Measurements from ENCODE around the gene ZP4.
"Not testable (repeated sequence)": the region's sequence is repeated elsewhere in the genome, so short reads cannot be mapped to it uniquely, and the experiment has no call there.

Gene ZP4

GRCh38 chr1:237873487-237874211 is 17.1 kb downstream of the ZP4 start:
- DNase-seq: no peak

- DNase-seq: no peak
Observed at GRCh38 chr1:237868817-237869600, 21.7 kb downstream of the ZP4 start.

GRCh38 chr1:237867380-237867888 is 23.3 kb downstream of the ZP4 start:
- DNase-seq: no peak

GRCh38 chr1:237864338-237865244 is 26.1 kb downstream of the ZP4 start:
- DNase-seq: peak in 1 of 5 donors; percentile 6

GRCh38 chr1:237863234-237863633 is 27.5 kb downstream of the ZP4 start:
- no peak for DNase-seq

GRCh38 chr1:237861944-237862343 is 28.8 kb downstream of the ZP4 start:
- no peak for DNase-seq

- DNase-seq: no peak
Observed at GRCh38 chr1:237858992-237859391, 31.7 kb downstream of the ZP4 start.

- DNase-seq: no peak
Observed at GRCh38 chr1:237857455-237857854, 33.3 kb downstream of the ZP4 start.

GRCh38 chr1:237852342-237852741 is 38.4 kb downstream of the ZP4 start:
- no peak for DNase-seq

- peak in 1 of 5 donors; percentile 5 for DNase-seq
Observed at GRCh38 chr1:237851210-237851845, 39.4 kb downstream of the ZP4 start.

- DNase-seq: not testable (repeated sequence)
Observed at GRCh38 chr1:237843516-237843915, 47.2 kb downstream of the ZP4 start.

- DNase-seq: no peak
Observed at GRCh38 chr1:237841485-237841884, 49.2 kb downstream of the ZP4 start.

GRCh38 chr1:237838904-237839534 is 51.7 kb downstream of the ZP4 start:
- DNase-seq: no peak

GRCh38 chr1:237838320-237838719 is 52.4 kb downstream of the ZP4 start:
- DNase-seq: no peak

- no peak for DNase-seq
Observed at GRCh38 chr1:237834461-237834860, 56.3 kb downstream of the ZP4 start.

GRCh38 chr1:237834048-237834447 is 56.7 kb downstream of the ZP4 start:
- DNase-seq: no peak

GRCh38 chr1:237832858-237833257 is 57.9 kb downstream of the ZP4 start:
- DNase-seq: no peak
